ENCODE results near the gene OXNAD1. TPM values are rescaled to one million over a fixed set of nuclear protein-coding genes. Genes with fewer than 3 reads are reported as not detected.

Gene OXNAD1
- total RNA-seq, 2 donors from 2014 or later = 16.2 to 16.3 TPM

DNA sequence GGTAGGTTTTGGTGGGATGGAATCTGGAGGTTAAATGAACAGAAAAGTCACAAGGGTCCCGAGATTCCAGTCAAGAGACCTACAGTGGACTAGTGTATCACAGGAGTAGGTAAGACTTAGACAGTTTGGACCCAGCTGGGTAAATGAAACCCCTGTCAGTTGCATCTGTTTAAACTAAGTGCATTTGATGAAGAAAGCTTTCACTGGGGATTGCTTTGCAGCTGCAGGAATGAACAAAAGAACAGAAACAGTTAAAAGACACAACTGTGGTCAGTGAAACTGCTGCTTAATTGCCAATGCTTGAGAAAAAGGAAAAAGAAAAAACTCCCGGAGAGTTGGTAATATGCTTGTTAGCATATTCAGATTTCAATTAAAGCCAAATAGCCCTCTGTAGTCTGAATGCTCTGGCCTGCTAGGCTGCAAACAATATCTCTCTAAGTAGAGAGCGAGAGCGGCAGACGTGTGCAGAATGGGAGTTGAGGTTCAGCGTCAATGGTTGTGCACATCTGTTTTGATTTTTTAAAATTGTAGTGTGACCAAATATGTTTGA, 37.1 kb downstream of the OXNAD1 start:
- intact Hi-C loops (cut with DNase I) = no loop called here
- 86% methylated on average over 6 of the region's 6 CpGs for WGBS
- TF ChIP-seq POLR2A (IDR thresholded peaks at IDR 0.05) (no peak), POLR2AphosphoS5 (IDR thresholded peaks at IDR 0.05) (no peak)
- TF ChIP-seq, protein P1, sequence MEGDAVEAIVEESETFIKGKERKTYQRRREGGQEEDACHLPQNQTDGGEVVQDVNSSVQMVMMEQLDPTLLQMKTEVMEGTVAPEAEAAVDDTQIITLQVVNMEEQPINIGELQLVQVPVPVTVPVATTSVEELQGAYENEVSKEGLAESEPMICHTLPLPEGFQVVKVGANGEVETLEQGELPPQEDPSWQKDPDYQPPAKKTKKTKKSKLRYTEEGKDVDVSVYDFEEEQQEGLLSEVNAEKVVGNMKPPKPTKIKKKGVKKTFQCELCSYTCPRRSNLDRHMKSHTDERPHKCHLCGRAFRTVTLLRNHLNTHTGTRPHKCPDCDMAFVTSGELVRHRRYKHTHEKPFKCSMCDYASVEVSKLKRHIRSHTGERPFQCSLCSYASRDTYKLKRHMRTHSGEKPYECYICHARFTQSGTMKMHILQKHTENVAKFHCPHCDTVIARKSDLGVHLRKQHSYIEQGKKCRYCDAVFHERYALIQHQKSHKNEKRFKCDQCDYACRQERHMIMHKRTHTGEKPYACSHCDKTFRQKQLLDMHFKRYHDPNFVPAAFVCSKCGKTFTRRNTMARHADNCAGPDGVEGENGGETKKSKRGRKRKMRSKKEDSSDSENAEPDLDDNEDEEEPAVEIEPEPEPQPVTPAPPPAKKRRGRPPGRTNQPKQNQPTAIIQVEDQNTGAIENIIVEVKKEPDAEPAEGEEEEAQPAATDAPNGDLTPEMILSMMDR (IDR thresholded peaks at IDR 0.05) = no peak
- Histone ChIP-seq H3K4me1 (replicated peaks) (no peaks in the 10 kb centered on the region), H3K4me3 (no peak overlapping the region), H3K9me3 (no peaks in the 10 kb centered on the region), H3K36me3 (no peaks in the 10 kb centered on the region), H3K27ac (no peak overlapping the region), H3K27me3 (replicated peaks; ENCODE audit: insufficient read depth) (no peaks in the 10 kb centered on the region)
- DNase-seq (ENCODE audit: low spot score) = no peak

DNA sequence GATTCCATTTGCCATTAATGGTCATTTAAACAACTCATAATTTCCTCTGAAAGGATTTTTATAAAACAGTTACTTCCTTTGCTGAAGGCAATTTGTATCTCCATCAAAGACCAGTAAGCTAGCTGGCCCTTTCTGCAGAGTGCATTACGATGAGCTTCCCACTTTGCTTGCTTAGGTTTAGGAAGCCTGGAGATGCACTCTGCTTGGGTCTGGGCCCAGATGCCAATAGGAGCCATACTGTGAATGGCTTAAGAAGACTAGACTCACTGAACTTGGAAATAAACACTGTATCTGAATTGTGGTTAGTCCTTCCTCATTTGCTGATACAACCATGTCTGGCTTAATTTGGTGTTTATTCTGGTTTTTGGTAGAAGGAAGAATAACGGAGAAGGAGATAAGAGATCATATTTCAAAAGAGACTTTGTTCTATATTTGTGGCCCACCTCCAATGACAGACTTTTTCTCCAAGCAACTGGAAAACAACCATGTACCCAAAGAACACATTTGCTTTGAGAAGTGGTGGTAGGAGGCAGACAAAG, 38.1 kb downstream of the OXNAD1 start:
- intact Hi-C loops (cut with DNase I) = no loop called here
- no peak for DNase-seq (ENCODE audit: low spot score)
- Histone ChIP-seq H3K4me3 (no peak overlapping the region), H3K27ac (no peak overlapping the region), H3K9me3 (no peaks in the 10 kb centered on the region), H3K4me1 (replicated peaks) (no peaks in the 10 kb centered on the region), H3K27me3 (replicated peaks; ENCODE audit: insufficient read depth) (no peaks in the 10 kb centered on the region), H3K36me3 (no peaks in the 10 kb centered on the region)
- 59% methylated on average over 2 of the region's 2 CpGs for WGBS
- TF ChIP-seq, protein P1 (IDR thresholded peaks at IDR 0.05) = no peak
- TF ChIP-seq POLR2AphosphoS5 (IDR thresholded peaks at IDR 0.05) = no peak
- no peak for TF ChIP-seq POLR2A (IDR thresholded peaks at IDR 0.05)

DNA sequence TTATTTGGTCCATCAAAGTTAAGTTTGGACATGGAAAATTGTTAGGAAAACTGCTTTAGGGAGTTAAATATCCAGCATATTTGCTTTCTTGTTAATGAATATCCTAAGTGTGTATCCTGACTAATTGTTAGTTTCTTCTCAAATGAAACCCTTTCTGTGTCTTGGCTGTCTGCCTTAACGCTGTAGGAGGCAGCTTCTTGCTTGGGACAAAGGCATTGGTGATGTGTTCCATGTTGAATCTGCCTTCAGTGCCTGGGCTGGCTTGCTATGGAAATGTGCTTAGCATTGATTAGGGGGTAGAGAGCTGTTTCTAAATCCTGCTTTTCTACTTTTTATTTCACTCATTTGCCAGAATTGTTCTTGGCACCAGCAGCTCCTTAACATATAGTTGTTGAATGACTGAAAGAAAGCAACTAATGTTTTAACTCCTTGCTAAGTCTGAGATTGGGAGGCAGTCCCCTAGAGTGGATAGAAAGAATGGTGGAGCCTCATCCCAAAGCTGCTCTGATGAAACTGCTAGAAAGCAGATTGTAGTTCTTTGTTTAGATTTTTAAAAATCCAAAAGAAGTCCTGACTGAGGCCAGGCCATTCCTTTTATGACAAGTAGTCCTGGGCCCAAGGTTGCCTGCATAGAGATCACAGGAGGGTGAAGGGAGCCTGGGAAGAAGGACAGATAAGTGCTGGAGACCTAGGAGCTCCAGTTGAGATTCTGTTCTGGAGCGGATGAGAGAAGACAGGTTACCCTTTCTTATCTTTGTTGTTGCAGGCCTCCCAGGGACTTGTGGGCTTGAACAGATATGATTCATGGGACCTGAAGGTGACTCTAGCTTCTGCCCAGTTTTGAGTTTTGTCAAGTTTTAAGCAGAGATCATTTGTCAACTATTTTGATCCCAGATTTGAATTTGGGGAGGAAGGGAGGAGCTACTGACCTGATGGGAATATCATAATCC, 39.3 kb downstream of the OXNAD1 start:
- no peaks in the 10 kb centered on the region for H3K27me3 ChIP-seq (replicated peaks; ENCODE audit: insufficient read depth)
- no peaks in the 10 kb centered on the region for H3K9me3 ChIP-seq
- intact Hi-C loops (cut with DNase I) = no loop called here
- H3K27ac ChIP-seq = no peak overlapping the region
- TF ChIP-seq POLR2AphosphoS5 (IDR thresholded peaks at IDR 0.05) (no peak), POLR2A (IDR thresholded peaks at IDR 0.05) (no peak)
- TF ChIP-seq, protein P1 (IDR thresholded peaks at IDR 0.05) = no peak
- WGBS = 95% methylated on average over 2 of the region's 2 CpGs
- no peak for DNase-seq (ENCODE audit: low spot score)
- no peaks in the 10 kb centered on the region for H3K36me3 ChIP-seq
- H3K4me1 ChIP-seq (replicated peaks) = no peaks in the 10 kb centered on the region
- H3K4me3 ChIP-seq = no peak overlapping the region

DNA sequence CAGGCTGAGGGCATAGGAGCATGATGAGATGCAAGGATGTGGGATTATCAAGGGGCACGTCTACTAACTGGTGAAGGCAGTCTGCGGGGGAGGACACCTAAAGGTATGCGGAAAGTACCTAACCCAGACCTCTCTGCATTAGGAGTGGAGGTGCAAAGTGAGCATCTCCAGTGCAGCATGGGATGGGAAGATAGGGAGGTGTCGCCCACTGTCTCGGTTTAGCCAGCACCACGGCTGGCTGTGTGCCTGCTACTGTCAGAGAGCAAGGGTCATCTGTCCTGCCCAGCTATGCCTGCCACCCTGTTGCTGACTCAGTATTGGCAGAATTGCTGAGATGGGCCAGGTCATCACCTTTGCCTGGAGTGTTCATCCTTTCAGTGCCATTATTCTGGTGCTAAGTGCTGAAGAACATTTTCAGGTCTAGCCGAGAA, 40.1 kb downstream of the OXNAD1 start:
- WGBS = 91% methylated on average over 7 of the region's 7 CpGs
- Histone ChIP-seq H3K4me3 (no peak overlapping the region), H3K27ac (no peak overlapping the region), H3K9me3 (no peaks in the 10 kb centered on the region), H3K36me3 (no peaks in the 10 kb centered on the region), H3K4me1 (replicated peaks) (no peaks in the 10 kb centered on the region), H3K27me3 (replicated peaks; ENCODE audit: insufficient read depth) (no peaks in the 10 kb centered on the region)
- DNase-seq (ENCODE audit: low spot score) = no peak
- TF ChIP-seq POLR2A (IDR thresholded peaks at IDR 0.05) (no peak), POLR2AphosphoS5 (IDR thresholded peaks at IDR 0.05) (no peak)
- TF ChIP-seq, protein P1 (IDR thresholded peaks at IDR 0.05) = no peak
- intact Hi-C loops (cut with DNase I) = no loop called here
